Measurements from ENCODE around the gene ATP13A2. TPM values are rescaled to one million over a fixed set of nuclear protein-coding genes. Genes with fewer than 3 reads are reported as not detected.
"Not testable (repeated sequence)": the region's sequence is repeated elsewhere in the genome, so short reads cannot be mapped to it uniquely, and the experiment has no call there.

Gene ATP13A2
- total RNA-seq, 1 experiment from 2014 or later, result 28.6 TPM

DNA sequence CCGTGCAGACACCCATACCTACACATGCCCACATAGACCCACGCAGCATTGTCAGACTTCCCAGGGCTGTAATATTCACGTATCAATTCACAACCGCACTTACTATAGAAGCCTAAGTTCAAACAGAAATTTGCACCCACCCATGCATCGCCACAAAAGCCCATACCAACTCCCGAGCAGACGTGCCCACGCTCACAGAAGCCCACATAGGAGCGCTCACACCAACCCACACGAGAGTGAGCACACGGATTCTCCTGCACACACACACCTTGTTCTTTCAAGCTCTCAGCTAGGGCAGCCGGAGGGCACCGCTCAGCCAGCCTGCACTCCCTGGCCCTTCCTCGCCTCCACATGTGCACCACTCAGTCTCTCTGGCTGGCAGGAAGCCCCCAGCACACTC lies 35.9 kb downstream of the ATP13A2 start:
- no peaks in the 10 kb centered on the region for H3K9me3 ChIP-seq

DNA sequence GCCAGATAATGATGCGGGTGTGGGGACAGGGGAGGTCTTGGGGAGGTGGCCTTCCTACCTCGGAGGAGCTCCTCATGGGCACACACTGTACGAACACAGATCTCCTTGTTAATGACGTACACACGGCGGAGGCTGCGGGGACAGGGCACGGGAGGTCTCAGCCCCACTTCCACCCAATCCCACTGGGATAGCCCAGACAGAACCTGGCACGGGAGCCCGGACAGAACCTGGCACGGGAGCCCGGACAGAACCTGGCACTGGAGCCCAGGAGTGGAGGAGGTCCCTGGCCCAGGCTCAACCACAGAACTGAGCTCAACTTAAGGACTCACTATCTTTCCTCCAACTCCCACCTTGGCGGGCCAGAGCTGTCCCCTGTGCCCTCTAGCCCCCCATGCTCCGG lies 36.5 kb downstream of the ATP13A2 start:
- Histone ChIP-seq H3K27me3 (no peaks in the 10 kb centered on the region), H3K36me3 (peaks cover 51% of the 10 kb centered on the region), H3K4me3 (no peak overlapping the region), H3K9me3 (no peaks in the 10 kb centered on the region)
- no peak for DNase-seq

More for the DNA sequence above, 35.9 kb downstream of the ATP13A2 start:
- peaks cover 51% of the 10 kb centered on the region for H3K36me3 ChIP-seq
- H3K4me3 ChIP-seq, result no peak overlapping the region
- DNase-seq, result no peak
- no peaks in the 10 kb centered on the region for H3K27me3 ChIP-seq

DNA sequence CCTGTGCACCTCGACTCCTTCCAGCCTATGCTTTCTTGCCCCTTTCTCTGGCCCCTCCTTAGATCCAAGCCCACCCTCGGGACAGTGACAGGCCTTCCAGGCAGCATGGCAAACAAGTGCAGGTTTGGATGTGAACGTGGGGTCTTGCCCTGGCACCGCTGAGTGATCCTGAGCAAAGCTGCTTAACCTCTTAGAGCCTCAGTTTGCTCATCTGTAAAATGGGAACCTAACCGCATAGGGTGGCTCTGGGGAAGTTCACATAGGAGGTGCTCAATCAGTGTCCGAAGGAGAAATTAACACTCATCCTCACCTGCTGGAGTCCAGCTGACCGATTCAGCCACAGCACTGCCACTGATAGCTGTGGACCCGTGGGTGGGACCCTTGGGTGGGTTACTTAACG lies 38.5 kb downstream of the ATP13A2 start:
- Histone ChIP-seq H3K4me3 (no peak overlapping the region), H3K27me3 (no peaks in the 10 kb centered on the region)
- DNase-seq, result no peak

DNA sequence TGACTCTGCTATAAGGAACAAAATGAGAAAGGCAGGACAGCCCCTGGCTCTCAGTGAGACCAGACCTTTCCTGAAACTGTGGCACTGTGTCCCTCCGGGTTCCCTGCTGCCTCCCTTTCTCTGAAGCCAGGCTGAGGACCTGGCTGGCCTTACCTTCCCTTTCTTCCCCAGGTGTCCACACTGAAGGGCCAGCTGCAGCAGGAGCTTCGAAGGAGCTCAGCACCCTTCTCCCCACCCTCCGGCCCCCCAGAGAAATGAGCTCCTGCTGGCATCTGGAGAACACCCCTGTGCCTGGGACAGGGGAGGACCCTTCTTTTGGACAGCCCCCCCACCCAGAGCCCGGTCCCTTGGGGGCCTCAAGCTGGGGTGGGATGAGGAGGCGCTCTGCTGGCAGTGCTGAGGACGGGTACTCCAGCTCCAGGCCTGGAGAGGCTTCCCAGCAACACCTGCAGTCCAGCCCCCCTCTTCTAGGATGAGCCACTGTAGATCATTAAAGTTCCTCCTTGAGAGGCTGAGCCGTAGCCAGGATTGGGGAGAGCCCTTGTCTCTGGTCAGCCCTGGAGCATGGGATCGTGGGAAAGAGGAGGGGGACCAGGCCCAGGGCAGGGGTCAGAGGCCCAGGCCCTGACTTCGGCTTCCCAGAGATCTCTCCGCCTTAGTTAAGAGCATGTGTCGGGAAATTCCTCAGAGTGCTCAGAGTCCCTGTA lies 39.4 kb downstream of the ATP13A2 start:
- DNase-seq, result no peak
- no peak overlapping the region for H3K4me3 ChIP-seq

More for the DNA sequence above, 38.5 kb downstream of the ATP13A2 start:
- peaks cover 44% of the 10 kb centered on the region for H3K36me3 ChIP-seq
- H3K9me3 ChIP-seq, result no peaks in the 10 kb centered on the region

DNA sequence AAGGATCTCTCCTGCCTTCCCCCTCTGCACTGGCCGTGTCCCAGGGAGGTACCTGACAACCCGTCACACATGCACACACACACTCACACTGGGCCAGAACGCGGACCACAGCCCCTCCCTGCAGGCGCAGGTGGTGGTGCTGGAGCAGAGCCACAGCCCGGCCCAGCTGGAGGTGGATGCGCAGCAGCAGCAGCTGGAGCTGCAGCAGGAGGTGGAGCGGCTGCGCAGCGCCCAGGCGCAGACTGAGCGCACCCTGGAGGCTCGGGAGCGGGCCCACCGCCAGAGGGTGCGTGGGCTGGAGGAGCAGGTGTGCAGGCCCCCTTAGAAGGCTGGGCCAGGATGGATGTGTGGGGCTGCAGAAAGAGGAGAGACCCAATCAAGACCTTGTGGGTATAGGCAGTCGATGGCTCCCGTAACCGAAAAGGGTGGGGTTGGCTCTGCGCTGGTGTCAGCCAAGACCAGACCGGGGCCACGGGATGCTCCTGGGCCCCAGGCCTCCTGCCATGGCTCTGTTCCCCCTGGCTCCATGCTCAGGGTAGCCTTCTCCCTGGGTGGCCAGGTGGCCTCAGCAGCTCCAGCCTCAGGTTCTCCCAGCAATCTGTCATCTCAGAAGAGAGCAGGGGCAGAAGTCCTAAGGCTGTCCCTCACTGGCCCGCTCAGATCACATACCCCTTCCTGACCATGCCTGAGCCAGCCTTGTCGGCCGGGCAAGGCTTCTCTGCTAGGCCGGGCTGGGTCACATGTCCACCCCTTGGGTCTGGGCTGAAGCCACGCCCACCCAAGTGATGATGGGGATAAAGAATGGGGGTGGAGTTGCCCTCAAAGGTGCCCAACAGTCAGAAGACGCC lies 40.2 kb downstream of the ATP13A2 start:
- DNase-seq, result no peak
- Histone ChIP-seq H3K27me3 (no peaks in the 10 kb centered on the region), H3K36me3 (peaks cover 29% of the 10 kb centered on the region), H3K9me3 (no peaks in the 10 kb centered on the region), H3K4me3 (no peak overlapping the region)

More for the DNA sequence above, 39.4 kb downstream of the ATP13A2 start:
- Histone ChIP-seq H3K9me3 (no peaks in the 10 kb centered on the region), H3K27me3 (no peaks in the 10 kb centered on the region), H3K36me3 (peaks cover 36% of the 10 kb centered on the region)

DNA sequence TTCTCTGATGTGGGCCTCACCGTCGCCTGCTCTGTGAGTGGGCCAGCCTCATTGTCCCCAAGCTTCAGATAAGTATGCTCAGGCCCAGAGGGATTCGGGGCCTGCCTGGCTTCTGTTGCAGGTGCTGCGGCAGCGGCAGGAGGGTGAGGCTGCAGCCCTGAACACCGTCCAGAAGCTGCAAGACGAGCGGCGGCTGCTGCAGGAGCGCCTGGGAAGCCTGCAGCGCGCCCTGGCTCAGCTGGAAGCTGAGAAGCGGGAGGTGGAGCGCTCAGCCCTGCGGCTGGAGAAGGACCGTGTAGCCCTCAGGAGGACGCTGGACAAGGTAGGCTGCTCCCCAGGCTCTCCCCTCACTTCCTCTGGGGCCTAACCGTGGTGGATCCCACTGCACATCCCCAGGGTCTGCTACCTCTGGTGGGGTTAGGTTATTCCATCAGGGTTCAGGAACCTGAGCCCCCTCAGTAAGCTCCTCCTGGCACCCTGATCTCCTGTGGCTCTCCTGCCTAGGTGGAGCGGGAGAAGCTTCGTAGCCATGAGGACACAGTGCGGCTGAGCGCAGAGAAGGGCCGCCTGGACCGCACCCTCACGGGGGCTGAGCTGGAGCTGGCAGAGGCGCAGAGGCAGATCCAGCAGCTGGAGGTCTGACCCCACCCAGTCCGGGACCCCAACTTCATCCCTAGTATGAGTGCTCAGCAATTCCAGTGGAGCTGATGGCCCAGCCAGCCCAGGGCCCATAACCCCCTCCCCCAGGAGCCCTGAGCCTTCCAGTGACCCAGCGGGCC lies 41.4 kb downstream of the ATP13A2 start:
- Histone ChIP-seq H3K27me3 (no peaks in the 10 kb centered on the region), H3K9me3 (no peaks in the 10 kb centered on the region), H3K4me3 (no peak overlapping the region), H3K36me3 (peaks cover 17% of the 10 kb centered on the region)
- DNase-seq, result no peak

DNA sequence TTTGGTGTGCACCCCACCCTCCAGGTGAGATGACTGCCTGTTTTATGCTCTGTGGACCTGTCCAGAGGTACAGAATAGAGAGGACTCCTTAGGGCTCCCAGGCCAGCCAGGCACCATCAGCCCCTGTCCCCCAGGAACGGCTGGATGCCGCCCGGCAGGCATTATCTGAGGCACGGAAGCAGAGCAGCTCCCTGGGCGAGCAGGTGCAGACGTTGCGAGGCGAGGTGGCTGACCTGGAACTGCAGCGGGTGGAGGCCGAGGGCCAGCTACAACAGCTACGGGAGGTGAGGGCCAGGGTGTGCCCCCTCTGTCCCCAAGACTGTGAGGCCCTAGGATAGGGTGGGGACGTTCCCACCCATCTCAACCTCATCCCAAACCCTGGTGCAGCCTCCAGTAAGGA lies 42.1 kb downstream of the ATP13A2 start:
- Histone ChIP-seq H3K4me3 (no peak overlapping the region), H3K27me3 (no peaks in the 10 kb centered on the region), H3K36me3 (peaks cover 12% of the 10 kb centered on the region), H3K9me3 (no peaks in the 10 kb centered on the region)
- DNase-seq, result no peak

DNA sequence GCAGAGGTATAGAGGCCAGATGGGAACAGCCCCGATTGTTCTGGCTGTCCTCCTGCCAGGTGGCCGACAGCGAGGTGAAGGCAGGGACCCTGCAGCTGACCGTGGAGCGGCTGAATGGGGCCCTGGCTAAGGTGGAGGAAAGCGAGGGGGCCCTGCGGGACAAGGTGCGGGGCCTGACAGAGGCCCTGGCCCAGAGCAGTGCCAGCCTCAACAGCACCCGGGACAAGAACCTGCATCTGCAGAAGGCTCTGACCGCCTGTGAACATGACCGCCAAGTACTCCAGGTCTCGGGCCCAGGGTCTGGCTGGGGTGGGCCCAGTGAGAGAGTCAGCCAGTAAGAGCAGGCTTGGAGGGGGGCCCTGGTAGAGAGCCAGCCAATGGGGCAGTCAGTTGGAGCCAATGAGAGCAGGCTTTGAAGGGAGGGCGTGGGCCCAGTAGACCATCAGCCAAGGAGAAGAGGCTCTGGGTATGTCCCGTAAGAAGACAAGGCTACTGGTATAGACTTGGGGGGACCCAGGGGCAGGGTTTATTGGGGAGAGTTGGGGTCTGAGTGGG lies 42.6 kb downstream of the ATP13A2 start:
- Histone ChIP-seq H3K36me3 (peaks cover 12% of the 10 kb centered on the region), H3K9me3 (no peaks in the 10 kb centered on the region), H3K27me3 (no peaks in the 10 kb centered on the region), H3K4me3 (no peak overlapping the region)
- no peak for DNase-seq

DNA sequence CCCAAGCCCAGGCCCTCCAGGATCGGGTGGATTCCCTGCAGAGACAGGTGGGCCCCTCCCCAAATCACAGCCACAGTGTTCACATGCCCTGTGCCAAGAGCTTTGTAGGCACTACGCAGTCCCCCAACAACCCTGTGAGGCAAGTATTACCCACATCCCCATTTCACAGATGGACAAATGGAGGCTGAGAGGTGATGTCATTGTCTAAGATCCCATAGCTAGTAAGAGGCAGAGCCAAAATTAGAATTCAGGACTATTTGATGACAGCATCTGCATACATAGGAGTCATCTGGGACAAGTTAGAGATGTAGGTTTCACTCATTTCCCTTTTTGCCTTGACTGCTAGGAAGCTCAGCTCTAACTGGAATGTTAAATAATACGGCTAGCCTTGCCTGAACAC lies 43.4 kb downstream of the ATP13A2 start:
- no peaks in the 10 kb centered on the region for H3K9me3 ChIP-seq
- H3K4me3 ChIP-seq, result no peak overlapping the region
- H3K36me3 ChIP-seq, result peaks cover 11% of the 10 kb centered on the region
- DNase-seq, result no peak
- no peaks in the 10 kb centered on the region for H3K27me3 ChIP-seq

DNA sequence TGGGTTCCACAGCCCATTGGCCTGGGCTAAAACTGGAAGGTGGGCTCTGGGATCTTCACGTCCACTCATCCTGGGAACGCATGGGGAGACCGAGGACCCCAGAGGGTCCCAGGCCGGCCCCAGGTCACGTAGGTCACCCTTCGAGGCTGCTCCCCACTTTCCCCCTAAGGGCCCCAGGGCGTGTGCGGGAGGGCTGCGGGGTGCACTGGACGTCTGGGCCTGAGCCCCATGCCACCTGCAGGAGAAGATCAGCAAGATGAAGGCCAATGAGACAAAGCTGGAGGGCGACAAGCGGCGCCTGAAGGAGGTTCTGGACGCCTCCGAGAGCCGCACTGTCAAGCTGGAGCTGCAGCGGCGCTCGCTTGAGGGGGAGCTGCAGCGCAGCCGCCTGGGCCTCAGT lies 43.8 kb downstream of the ATP13A2 start:
- DNase-seq, result no peak
- Histone ChIP-seq H3K27me3 (no peaks in the 10 kb centered on the region), H3K36me3 (peaks cover 8% of the 10 kb centered on the region), H3K9me3 (no peaks in the 10 kb centered on the region), H3K4me3 (no peak overlapping the region)

DNA sequence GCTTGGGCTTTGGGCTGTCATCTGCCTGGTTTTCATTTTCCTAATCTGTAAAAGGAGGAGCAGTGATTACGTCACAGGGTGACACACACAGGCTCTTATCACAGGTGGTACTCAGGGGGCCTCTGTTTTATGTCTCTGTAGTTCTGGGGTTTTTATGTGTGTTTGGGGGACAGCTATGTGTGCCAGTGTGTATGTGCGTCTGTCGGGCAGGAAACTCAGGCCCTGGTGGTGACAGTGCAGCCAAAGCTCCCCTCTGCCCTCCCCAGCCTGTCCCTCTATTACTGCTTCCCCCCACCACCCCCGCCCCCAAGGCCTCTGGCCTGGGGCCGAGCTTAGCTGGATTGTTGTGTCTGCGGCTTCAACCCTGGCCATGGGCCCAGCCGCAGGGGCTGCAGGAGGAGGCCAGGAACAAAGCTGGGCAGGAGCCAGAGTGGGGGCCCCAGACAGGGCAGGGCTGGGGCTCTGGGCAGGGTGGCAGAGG lies 44.6 kb downstream of the ATP13A2 start:
- Histone ChIP-seq H3K27me3 (no peaks in the 10 kb centered on the region), H3K9me3 (no peaks in the 10 kb centered on the region), H3K4me3 (no peak overlapping the region), H3K36me3 (peaks cover 8% of the 10 kb centered on the region)
- no peak for DNase-seq

DNA sequence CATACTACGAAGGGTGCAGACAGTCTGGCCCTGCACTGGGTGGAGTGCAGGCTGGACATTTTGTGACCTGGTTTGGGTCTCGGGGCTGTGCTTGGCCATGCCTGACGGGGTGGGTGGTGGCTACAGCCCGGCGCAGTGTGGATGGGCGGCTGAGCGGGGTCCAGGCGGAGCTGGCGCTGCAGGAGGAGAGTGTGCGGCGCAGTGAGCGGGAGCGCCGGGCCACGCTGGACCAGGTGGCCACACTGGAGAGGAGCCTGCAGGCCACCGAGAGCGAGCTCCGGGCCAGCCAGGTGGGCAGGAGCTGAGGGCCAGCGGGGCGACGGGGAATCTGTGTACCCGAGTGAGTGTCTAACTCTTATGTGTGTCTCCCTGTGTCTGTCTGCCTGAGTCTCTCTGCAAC lies 45.4 kb downstream of the ATP13A2 start:
- Histone ChIP-seq H3K36me3 (peaks cover 6% of the 10 kb centered on the region), H3K9me3 (no peaks in the 10 kb centered on the region), H3K27me3 (no peaks in the 10 kb centered on the region), H3K4me3 (no peak overlapping the region)
- no peak for DNase-seq

DNA sequence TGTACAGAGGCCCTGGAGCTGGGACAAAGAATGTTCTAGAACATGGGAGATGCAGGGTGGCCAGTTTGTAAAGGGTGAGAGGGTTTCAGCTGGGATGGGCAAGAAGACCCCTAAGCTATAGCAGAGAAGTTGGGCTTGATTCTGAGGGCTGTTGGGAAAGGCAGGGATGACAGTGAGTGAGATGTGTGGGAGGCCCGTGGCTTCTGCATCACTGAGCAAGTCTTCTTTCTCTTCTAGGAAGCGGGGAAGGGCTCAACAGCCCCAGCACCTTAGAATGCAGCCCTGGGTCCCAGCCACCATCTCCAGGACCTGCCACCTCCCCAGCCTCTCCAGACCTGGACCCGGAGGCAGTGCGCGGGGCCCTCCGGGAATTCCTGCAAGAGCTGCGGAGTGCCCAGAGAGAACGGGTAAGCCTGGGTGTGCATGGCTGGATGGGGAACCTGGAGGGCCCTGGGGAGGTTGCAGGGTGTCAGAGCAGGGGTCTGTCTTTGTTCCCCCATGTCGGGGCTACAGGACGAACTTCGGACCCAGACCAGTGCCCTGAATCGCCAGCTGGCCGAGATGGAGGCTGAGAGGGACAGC lies 46.2 kb downstream of the ATP13A2 start:
- no peak for DNase-seq
- Histone ChIP-seq H3K9me3 (no peaks in the 10 kb centered on the region), H3K27me3 (no peaks in the 10 kb centered on the region), H3K4me3 (no peak overlapping the region), H3K36me3 (peaks cover 5% of the 10 kb centered on the region)

DNA sequence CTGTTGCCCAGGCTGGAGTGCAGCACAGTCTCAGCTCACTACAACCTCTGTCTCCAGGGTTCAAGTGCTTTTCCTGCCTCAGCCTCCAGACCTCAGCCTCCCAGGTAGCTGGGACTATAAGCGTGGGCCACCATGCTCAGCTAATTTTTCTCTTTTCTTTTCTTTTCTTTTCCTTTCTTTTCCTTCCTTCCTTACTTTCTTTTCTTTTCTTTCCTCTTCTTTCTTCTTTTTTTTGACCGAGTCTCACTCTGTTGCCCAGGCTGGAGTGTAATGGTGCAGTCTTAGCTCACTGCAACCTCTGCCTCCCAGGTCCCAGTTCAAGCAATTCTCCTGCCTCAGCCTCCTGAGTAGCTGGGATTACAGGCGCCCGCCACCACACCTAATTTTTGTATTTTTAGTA lies 47.6 kb downstream of the ATP13A2 start:
- DNase-seq, H3K27me3 ChIP-seq, H3K4me3 ChIP-seq, H3K9me3 ChIP-seq, H3K36me3 ChIP-seq: not testable (repeated sequence)

DNA sequence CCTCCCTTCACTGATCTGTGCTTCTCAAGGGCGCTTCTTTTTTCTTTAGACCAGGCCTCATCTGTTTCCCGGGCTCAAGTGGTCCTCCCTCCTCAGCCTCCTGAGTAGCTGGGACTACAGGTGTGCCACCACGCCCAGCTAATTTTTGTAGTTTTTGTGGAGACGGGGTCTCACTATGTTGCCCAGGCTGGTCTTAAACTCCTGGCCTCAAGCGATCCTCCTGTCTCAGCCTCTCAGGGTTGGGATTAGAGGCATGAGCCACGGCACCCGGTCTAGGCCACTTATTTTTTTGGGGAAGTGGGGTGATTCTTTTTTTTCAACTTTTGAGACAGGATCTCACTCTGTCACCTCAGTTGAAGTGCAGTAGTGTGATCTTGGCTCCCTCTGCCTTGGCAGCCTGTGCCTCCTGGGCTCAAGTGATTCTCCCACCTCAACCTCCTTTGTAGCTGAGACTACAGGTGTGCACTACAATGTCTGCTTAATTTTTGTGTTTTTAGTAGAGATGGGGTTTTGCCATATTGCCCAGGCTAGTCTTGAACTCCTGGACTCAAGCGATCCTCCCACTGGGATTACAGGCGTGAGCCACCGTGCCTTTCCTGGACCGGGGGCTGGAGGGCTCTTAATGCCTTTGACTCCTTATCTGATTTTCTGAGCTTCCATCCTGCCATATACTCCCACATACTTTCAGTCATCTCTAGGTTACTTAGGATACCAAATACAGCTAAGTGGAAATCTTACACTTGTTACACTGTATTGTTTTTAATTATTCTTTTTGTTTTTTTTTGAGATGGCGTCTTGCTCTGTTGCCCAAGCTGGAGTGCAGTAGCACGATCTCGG lies 50.2 kb downstream of the ATP13A2 start:
- DNase-seq, result no peak
- Histone ChIP-seq H3K27me3 (no peaks in the 10 kb centered on the region), H3K9me3 (no peaks in the 10 kb centered on the region), H3K4me3 (peak overlapping the region; percentile 34), H3K36me3 (no peaks in the 10 kb centered on the region; the same call in 1 of the 2 replicates)

All from MG63 (cell line).